ENCODE data around the gene THAP4.
A peak's percentile ranks its signal among the peaks of the same experiment; 100 is the strongest.

The THAP4 gene

GRCh38 chr2:241597561-241597960, 39.4 kb downstream of the THAP4 start:
- no peak for ATAC-seq (ENCODE audit: insufficient read depth, low read depth)
- peaks cover 72% of the 10 kb centered on the region for H3K36me3 ChIP-seq (ENCODE audit: insufficient read depth, low read length)

DNA sequence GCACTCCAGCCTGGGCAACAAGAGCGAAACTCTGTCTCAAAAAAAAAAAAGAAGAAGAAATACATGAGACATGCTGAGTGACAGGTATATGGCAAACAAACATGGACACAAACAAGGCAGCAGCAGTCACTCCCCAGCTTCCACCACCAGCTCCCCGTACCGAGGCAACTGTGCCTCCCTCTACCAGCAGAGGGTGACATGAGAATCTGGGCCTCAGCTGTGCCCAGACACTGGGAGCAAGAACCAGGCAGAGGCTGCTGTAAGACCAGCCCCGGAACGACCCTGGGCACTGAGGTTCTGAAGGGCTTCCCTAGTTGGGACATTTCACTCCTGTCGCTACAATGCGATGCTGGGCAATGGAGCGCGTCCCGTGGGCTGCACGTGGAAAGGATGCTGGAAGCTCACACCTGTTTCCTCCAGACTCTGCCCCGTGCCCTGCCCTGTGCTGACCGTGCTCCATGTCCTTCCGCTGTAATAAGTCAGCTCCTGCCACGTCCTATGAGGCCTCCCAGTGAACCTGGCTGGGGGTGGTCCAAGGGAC, 41.3 kb downstream of the THAP4 start:
- Histone ChIP-seq H3K4me1 (ENCODE audit: insufficient read depth, low read length) (no peaks in the 10 kb centered on the region), H4K20me1 (ENCODE audit: insufficient read depth, low read length) (0 out of 2 replicates have a peak, but pooled peaks cover 5% of the 10 kb centered on the region), H3K79me2 (ENCODE audit: insufficient read depth, low read length) (no peaks in the 10 kb centered on the region), H3K27ac (ENCODE audit: low read length) (no peak overlapping the region), H3K9me3 (ENCODE audit: insufficient read depth, low read length, severe bottlenecking) (peaks cover 1% of the 10 kb centered on the region), H3K4me3 (ENCODE audit: low read depth in 1 of 2, low read length in 2 of 2) (no peak overlapping the region), H2AFZ (ENCODE audit: low read depth, low read length) (no peak overlapping the region), H3K27me3 (ENCODE audit: insufficient read depth, low read length, poor library complexity) (no peaks in the 10 kb centered on the region), H3K9ac (ENCODE audit: low read depth, low read length) (no peak overlapping the region), H3K4me2 (ENCODE audit: insufficient read depth, low read length) (no peak overlapping the region), H3K36me3 (ENCODE audit: insufficient read depth, low read length) (peaks cover 77% of the 10 kb centered on the region)
- DNase-seq (peak; percentile 30), ATAC-seq (ENCODE audit: insufficient read depth, low read depth) (0 out of 3 replicates have a peak, but pooled peaks have one; percentile 57)
- no peak for TF ChIP-seq EZH2 (IDR thresholded peaks at IDR 0.05; ENCODE audit: borderline replicate concordance, low read depth, low read length, severe bottlenecking)
- TF ChIP-seq CTCF (IDR thresholded peaks at IDR 0.05; ENCODE audit: borderline replicate concordance, extremely low read depth, low read length, poor library complexity, severe bottlenecking) = peak; percentile 57

More at GRCh38 chr2:241597561-241597960, 39.4 kb downstream of the THAP4 start:
- TF ChIP-seq CTCF (IDR thresholded peaks at IDR 0.05; ENCODE audit: borderline replicate concordance, extremely low read depth, low read length, poor library complexity, severe bottlenecking) = no peak
- no peak for TF ChIP-seq EZH2 (IDR thresholded peaks at IDR 0.05; ENCODE audit: borderline replicate concordance, low read depth, low read length, severe bottlenecking)
- Histone ChIP-seq H3K4me1 (ENCODE audit: insufficient read depth, low read length) (no peaks in the 10 kb centered on the region), H2AFZ (ENCODE audit: low read depth, low read length) (no peak overlapping the region), H3K27ac (ENCODE audit: low read length) (no peak overlapping the region), H3K9me3 (ENCODE audit: insufficient read depth, low read length, severe bottlenecking) (no peaks in the 10 kb centered on the region), H3K4me2 (ENCODE audit: insufficient read depth, low read length) (no peak overlapping the region), H3K9ac (ENCODE audit: low read depth, low read length) (no peak overlapping the region), H3K79me2 (ENCODE audit: insufficient read depth, low read length) (no peaks in the 10 kb centered on the region), H3K4me3 (ENCODE audit: low read depth in 1 of 2, low read length in 2 of 2) (no peak overlapping the region), H4K20me1 (ENCODE audit: insufficient read depth, low read length) (0 out of 2 replicates have a peak, but pooled peaks cover 5% of the 10 kb centered on the region), H3K27me3 (ENCODE audit: insufficient read depth, low read length, poor library complexity) (no peaks in the 10 kb centered on the region)
- no peak for DNase-seq

GRCh38 chr2:241593271-241593670, 43.7 kb downstream of the THAP4 start:
- Histone ChIP-seq H3K4me3 (ENCODE audit: low read depth in 1 of 2, low read length in 2 of 2) (no peak overlapping the region), H2AFZ (ENCODE audit: low read depth, low read length) (no peak overlapping the region), H3K27me3 (ENCODE audit: insufficient read depth, low read length, poor library complexity) (no peaks in the 10 kb centered on the region), H3K36me3 (ENCODE audit: insufficient read depth, low read length) (peaks cover 81% of the 10 kb centered on the region), H4K20me1 (ENCODE audit: insufficient read depth, low read length) (0 out of 2 replicates have a peak, but pooled peaks cover 5% of the 10 kb centered on the region), H3K4me1 (ENCODE audit: insufficient read depth, low read length) (no peaks in the 10 kb centered on the region), H3K9ac (ENCODE audit: low read depth, low read length) (no peak overlapping the region), H3K27ac (ENCODE audit: low read length) (no peak overlapping the region), H3K79me2 (ENCODE audit: insufficient read depth, low read length) (no peaks in the 10 kb centered on the region), H3K9me3 (ENCODE audit: insufficient read depth, low read length, severe bottlenecking) (peaks cover 7% of the 10 kb centered on the region), H3K4me2 (ENCODE audit: insufficient read depth, low read length) (no peak overlapping the region)
- no peak for DNase-seq
- no peak for ATAC-seq (ENCODE audit: insufficient read depth, low read depth)
- no peak for TF ChIP-seq CTCF (IDR thresholded peaks at IDR 0.05; ENCODE audit: borderline replicate concordance, extremely low read depth, low read length, poor library complexity, severe bottlenecking)

Measured in DND-41 (cell line).